Measurements from ENCODE around the gene APOL2. TPM values are rescaled to one million over a fixed set of nuclear protein-coding genes. Genes with fewer than 3 reads are reported as not detected.
"Not testable (repeated sequence)": the region's sequence is repeated elsewhere in the genome, so short reads cannot be mapped to it uniquely, and the experiment has no call there.

The APOL2 gene
- polyA plus RNA-seq, 1 donor (not counting 4 experiments of a cell fraction or from before 2014, with no cell fraction given): 8.9 TPM

DNA sequence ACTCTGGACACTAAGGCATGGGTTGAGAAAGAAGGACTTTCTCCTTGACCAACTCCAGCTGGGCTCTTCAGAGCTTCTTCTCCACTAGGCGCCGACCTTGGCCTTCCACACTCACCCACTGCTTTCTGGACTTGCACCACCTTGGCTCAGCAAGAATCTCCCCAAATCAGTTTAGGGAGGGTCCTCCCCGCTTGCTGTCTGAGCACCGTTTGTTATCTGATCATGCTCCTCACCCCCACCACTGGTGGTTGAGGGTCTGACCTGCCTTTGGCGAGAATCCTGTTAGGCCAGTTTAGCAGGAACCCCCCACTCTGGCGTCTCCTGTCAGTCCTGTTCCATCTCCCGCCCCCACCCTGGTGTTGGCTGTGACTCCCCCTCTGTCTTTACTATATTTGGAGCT lies 10.4 kb downstream of the APOL2 start:
- no peaks in the 10 kb centered on the region for H3K27me3 ChIP-seq (ENCODE audit: control insufficient read depth, extremely low read depth, insufficient read depth, low read length)
- TF ChIP-seq, protein P1, sequence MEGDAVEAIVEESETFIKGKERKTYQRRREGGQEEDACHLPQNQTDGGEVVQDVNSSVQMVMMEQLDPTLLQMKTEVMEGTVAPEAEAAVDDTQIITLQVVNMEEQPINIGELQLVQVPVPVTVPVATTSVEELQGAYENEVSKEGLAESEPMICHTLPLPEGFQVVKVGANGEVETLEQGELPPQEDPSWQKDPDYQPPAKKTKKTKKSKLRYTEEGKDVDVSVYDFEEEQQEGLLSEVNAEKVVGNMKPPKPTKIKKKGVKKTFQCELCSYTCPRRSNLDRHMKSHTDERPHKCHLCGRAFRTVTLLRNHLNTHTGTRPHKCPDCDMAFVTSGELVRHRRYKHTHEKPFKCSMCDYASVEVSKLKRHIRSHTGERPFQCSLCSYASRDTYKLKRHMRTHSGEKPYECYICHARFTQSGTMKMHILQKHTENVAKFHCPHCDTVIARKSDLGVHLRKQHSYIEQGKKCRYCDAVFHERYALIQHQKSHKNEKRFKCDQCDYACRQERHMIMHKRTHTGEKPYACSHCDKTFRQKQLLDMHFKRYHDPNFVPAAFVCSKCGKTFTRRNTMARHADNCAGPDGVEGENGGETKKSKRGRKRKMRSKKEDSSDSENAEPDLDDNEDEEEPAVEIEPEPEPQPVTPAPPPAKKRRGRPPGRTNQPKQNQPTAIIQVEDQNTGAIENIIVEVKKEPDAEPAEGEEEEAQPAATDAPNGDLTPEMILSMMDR (optimal IDR thresholded peaks at IDR 0.05 in 1 of 3, IDR thresholded peaks at IDR 0.05 in 1 of 3, conservative IDR thresholded peaks at IDR 0.05 in 1 of 3; ENCODE audit: extremely low read depth in 1 of 3, insufficient read depth in 2 of 3, low read length in 3 of 3): no peak
- TF ChIP-seq EZH2 (IDR thresholded peaks at IDR 0.05; ENCODE audit: low read length): no peak
- H3K9me1 ChIP-seq (ENCODE audit: control insufficient read depth, extremely low read depth, insufficient read depth, low read length): no peaks in the 10 kb centered on the region
- H3K79me2 ChIP-seq (ENCODE audit: control insufficient read depth, insufficient read depth, low read length): no peaks in the 10 kb centered on the region
- H3K36me3 ChIP-seq (ENCODE audit: control insufficient read depth in 2 of 2, extremely low read depth in 1 of 2, insufficient read depth in 2 of 2, low read length in 2 of 2): peaks cover 9 to 21% of the 10 kb centered on the region in 2 experiments
- no peak overlapping the region for H3K27ac ChIP-seq (ENCODE audit: control insufficient read depth, insufficient read depth, low read length)
- H4K20me1 ChIP-seq (ENCODE audit: control insufficient read depth, extremely low read depth, insufficient read depth, low read length): no peaks in the 10 kb centered on the region
- no peak for DNase-seq (ENCODE audit: low read depth, low spot score)
- no peaks in the 10 kb centered on the region for H3K9me3 ChIP-seq (ENCODE audit: control insufficient read depth, low read depth, low read length)
- no peak overlapping the region for H3K4me3 ChIP-seq (ENCODE audit: control insufficient read depth in 2 of 3, extremely low read depth in 1 of 3, insufficient read depth in 2 of 3, low read depth in 1 of 3, low read length in 3 of 3)
- FAIRE-seq: no peak
- H2AFZ ChIP-seq (ENCODE audit: control insufficient read depth, low read length): no peak overlapping the region
- no peaks in the 10 kb centered on the region for H3K4me1 ChIP-seq (ENCODE audit: control insufficient read depth, extremely low read depth, insufficient read depth, low read length)
- dilution Hi-C loops (cut with MboI; ENCODE audit: extremely low pct_ligation_motif_present, low sequenced_read_pairs): no loop called here
- H3K9ac ChIP-seq (ENCODE audit: control insufficient read depth, extremely low read depth, insufficient read depth, low read length): no peak overlapping the region
- H3K4me2 ChIP-seq (ENCODE audit: control insufficient read depth, extremely low read depth, insufficient read depth, low read depth, low read length): no peak overlapping the region

DNA sequence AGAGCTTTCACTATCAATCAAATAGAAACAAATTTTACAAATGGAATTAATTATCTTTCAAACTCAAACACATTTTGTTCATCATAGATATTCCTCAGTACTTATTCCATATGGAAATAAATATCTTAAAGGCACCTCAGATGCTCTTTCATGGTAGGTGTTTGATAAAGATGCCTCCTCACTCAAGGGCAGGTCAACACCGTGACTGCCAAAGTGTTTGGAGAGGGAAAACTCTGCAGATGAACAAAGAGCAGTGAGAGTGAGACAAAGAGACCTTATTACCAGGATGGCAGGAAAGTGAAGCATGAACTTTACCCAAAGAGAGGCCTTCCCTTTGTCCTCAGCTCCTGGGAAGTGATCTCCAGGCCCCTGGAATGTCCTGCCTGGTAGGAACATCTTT lies 11.0 kb downstream of the APOL2 start:
- H4K20me1 ChIP-seq (ENCODE audit: control insufficient read depth, extremely low read depth, insufficient read depth, low read length); H2AFZ ChIP-seq (ENCODE audit: control insufficient read depth, low read length); H3K9me1 ChIP-seq (ENCODE audit: control insufficient read depth, extremely low read depth, insufficient read depth, low read length); H3K4me2 ChIP-seq (ENCODE audit: control insufficient read depth, extremely low read depth, insufficient read depth, low read depth, low read length); H3K79me2 ChIP-seq (ENCODE audit: control insufficient read depth, insufficient read depth, low read length); H3K4me3 ChIP-seq (ENCODE audit: control insufficient read depth in 2 of 3, extremely low read depth in 1 of 3, insufficient read depth in 2 of 3, low read depth in 1 of 3, low read length in 3 of 3); H3K27ac ChIP-seq (ENCODE audit: control insufficient read depth, insufficient read depth, low read length); H3K9me3 ChIP-seq (ENCODE audit: control insufficient read depth, low read depth, low read length); dilution Hi-C loops (cut with MboI; ENCODE audit: extremely low pct_ligation_motif_present, low sequenced_read_pairs); FAIRE-seq; H3K9ac ChIP-seq (ENCODE audit: control insufficient read depth, extremely low read depth, insufficient read depth, low read length); H3K27me3 ChIP-seq (ENCODE audit: control insufficient read depth, extremely low read depth, insufficient read depth, low read length); DNase-seq (ENCODE audit: low read depth, low spot score); H3K4me1 ChIP-seq (ENCODE audit: control insufficient read depth, extremely low read depth, insufficient read depth, low read length): not testable (repeated sequence)
- H3K36me3 ChIP-seq (ENCODE audit: control insufficient read depth in 2 of 2, extremely low read depth in 1 of 2, insufficient read depth in 2 of 2, low read length in 2 of 2): peaks cover 9 to 21% of the 10 kb centered on the region in 2 experiments

- Histone ChIP-seq H4K20me1 (ENCODE audit: control insufficient read depth, extremely low read depth, insufficient read depth, low read length) (no peaks in the 10 kb centered on the region), H3K9ac (ENCODE audit: control insufficient read depth, extremely low read depth, insufficient read depth, low read length) (no peak overlapping the region), H3K9me1 (ENCODE audit: control insufficient read depth, extremely low read depth, insufficient read depth, low read length) (no peaks in the 10 kb centered on the region), H3K4me3 (ENCODE audit: control insufficient read depth in 2 of 3, extremely low read depth in 1 of 3, insufficient read depth in 2 of 3, low read depth in 1 of 3, low read length in 3 of 3) (no peak overlapping the region), H3K79me2 (ENCODE audit: control insufficient read depth, insufficient read depth, low read length) (no peaks in the 10 kb centered on the region), H3K4me2 (ENCODE audit: control insufficient read depth, extremely low read depth, insufficient read depth, low read depth, low read length) (no peak overlapping the region), H2AFZ (ENCODE audit: control insufficient read depth, low read length) (no peak overlapping the region), H3K9me3 (ENCODE audit: control insufficient read depth, low read depth, low read length) (no peaks in the 10 kb centered on the region), H3K4me1 (ENCODE audit: control insufficient read depth, extremely low read depth, insufficient read depth, low read length) (no peaks in the 10 kb centered on the region), H3K36me3 (ENCODE audit: control insufficient read depth in 2 of 2, extremely low read depth in 1 of 2, insufficient read depth in 2 of 2, low read length in 2 of 2) (peaks cover 5 to 18% of the 10 kb centered on the region in 2 experiments), H3K27me3 (ENCODE audit: control insufficient read depth, extremely low read depth, insufficient read depth, low read length) (no peaks in the 10 kb centered on the region), H3K27ac (ENCODE audit: control insufficient read depth, insufficient read depth, low read length) (no peak overlapping the region)
- dilution Hi-C loops (cut with MboI; ENCODE audit: extremely low pct_ligation_motif_present, low sequenced_read_pairs): no loop called here
- TF ChIP-seq, protein P1 (optimal IDR thresholded peaks at IDR 0.05 in 1 of 3, IDR thresholded peaks at IDR 0.05 in 1 of 3, conservative IDR thresholded peaks at IDR 0.05 in 1 of 3; ENCODE audit: extremely low read depth in 1 of 3, insufficient read depth in 2 of 3, low read length in 3 of 3): no peak
- no peak for DNase-seq (ENCODE audit: low read depth, low spot score)
- FAIRE-seq: no peak
Measured at GRCh38 chr22:36227806-36228205, 11.5 kb downstream of the APOL2 start.

Measured in keratinocyte (primary cell).